Measurements from ENCODE around the gene WDR18. TPM values are rescaled to one million over a fixed set of nuclear protein-coding genes. Genes with fewer than 3 reads are reported as not detected.

The WDR18 gene
- total RNA-seq, 1 donor from 2014 or later = 60.0 TPM

DNA sequence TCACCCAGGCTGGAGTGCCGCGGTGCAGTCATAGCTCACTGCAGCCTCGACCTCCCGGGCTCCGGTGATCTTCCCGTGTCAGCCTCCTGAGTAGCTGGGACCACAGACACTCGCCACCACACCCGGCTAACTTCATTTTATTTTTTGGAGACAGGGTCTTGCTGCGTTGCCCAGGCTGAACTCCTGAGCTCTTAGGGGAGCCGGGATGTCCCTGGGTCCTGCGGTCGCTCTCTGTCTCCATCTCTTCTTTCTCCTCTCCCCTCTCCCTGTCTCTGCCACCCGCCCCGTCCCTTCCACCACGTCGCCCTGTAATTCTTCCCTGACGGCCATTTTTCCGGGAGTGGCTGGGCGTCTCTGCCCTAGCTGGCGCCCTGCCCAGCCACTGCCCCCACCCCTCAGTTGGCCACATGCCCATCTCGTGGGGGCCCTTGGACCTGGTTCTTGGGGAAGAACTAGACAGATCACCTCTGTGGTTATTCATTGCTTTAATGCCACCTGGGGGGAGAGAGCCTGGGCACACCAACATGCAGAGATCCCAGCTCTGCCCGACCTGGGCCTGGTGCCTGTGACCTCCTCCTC lies 39.4 kb upstream of the WDR18 start:
- H3K27me3 ChIP-seq (ENCODE audit: insufficient read depth, low read length) = no peaks in the 10 kb centered on the region
- no peak overlapping the region for H3K4me3 ChIP-seq (ENCODE audit: insufficient read depth, low read depth, low read length)
- peaks cover 15% of the 10 kb centered on the region for H3K4me1 ChIP-seq (ENCODE audit: insufficient read depth, low read length)
- H3K27ac ChIP-seq (ENCODE audit: low read depth, low read length) = no peak overlapping the region
- Mint-ChIP-seq H3K4me1 (ENCODE audit: low read depth, unreplicated experiment) (peaks cover 4% of the 10 kb centered on the region), H3K4me3 (ENCODE audit: unreplicated experiment) (no peak overlapping the region), H3K36me3 (ENCODE audit: low read depth, unreplicated experiment) (peaks cover 22% of the 10 kb centered on the region), H3K9me3 (ENCODE audit: unreplicated experiment) (no peaks in the 10 kb centered on the region), H3K27ac (ENCODE audit: unreplicated experiment) (no peak overlapping the region), H3K27me3 (ENCODE audit: low read depth, unreplicated experiment) (no peaks in the 10 kb centered on the region)
- no peaks in the 10 kb centered on the region for H3K36me3 ChIP-seq (ENCODE audit: insufficient read depth, low read length)
- H3K9ac ChIP-seq (ENCODE audit: low read length) = no peak overlapping the region
- no peak for FAIRE-seq
- no peak for DNase-seq (ENCODE audit: low read depth)
- peaks cover 75% of the 10 kb centered on the region for H4K20me1 ChIP-seq (ENCODE audit: insufficient read depth, low read length)
- H3K4me2 ChIP-seq (ENCODE audit: low read length) = no peak overlapping the region
- no peaks in the 10 kb centered on the region for H3K9me3 ChIP-seq (ENCODE audit: insufficient read depth, low read depth, low read length)
- TF ChIP-seq CTCF (IDR thresholded peaks at IDR 0.05; ENCODE audit: insufficient read depth, low read depth, low read length) (no peak), EZH2 (IDR thresholded peaks at IDR 0.05; ENCODE audit: insufficient read depth, low read length) (no peak)
- peaks cover 71% of the 10 kb centered on the region for H3K79me2 ChIP-seq (ENCODE audit: insufficient read depth, low read length)
- H2AFZ ChIP-seq (ENCODE audit: low read depth, low read length) = no peak overlapping the region

DNA sequence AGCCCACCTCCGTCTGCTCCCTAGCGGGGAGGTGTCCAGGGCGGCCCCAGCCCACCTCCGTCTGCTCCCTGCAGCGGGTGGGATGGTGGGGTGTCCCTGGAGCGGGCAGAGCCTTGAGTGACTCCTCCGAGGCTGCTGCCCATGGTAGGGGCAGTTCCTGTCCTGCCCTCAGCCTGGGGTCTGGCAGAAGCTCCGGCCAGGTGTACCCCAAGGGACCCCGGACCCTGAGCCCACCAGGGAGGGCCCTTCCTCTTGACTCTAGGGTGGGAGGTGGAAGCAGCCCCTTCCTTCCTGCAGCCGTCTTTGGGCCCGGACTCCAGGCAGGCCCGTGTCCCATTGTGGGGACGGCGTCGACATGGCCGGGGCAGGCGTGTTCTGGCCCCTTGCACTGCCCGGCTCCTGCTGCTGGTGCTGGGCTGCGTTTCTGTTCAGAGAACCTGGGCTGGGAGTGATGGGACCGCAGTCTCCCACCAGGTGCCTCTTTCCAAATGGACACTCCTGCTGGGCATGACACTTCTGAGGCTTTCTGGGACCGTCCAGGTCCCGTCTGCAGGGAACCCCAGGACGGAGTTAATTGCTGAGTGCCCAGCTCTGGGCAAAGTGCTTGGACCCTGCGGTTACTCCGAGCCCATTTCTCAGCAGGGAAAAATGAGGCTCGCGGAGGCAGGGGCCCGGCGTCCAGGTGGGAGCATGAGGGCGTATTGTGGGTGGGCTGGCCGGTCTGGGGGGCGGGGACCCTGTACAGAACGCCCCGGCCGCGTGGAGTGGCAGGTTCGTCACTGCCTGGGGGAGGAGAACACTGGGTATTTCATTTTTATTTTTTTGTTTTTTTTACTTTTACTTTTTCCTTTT lies 38.5 kb upstream of the WDR18 start:
- peaks cover 70% of the 10 kb centered on the region for H4K20me1 ChIP-seq (ENCODE audit: insufficient read depth, low read length)
- Mint-ChIP-seq H3K9me3 (ENCODE audit: unreplicated experiment) (no peaks in the 10 kb centered on the region), H3K27me3 (ENCODE audit: low read depth, unreplicated experiment) (no peaks in the 10 kb centered on the region), H3K4me3 (ENCODE audit: unreplicated experiment) (no peak overlapping the region), H3K36me3 (ENCODE audit: low read depth, unreplicated experiment) (peaks cover 16% of the 10 kb centered on the region), H3K27ac (ENCODE audit: unreplicated experiment) (no peak overlapping the region), H3K4me1 (ENCODE audit: low read depth, unreplicated experiment) (peaks cover 2% of the 10 kb centered on the region)
- H3K9ac ChIP-seq (ENCODE audit: low read length) = no peak overlapping the region
- no peak for TF ChIP-seq CTCF (IDR thresholded peaks at IDR 0.05; ENCODE audit: insufficient read depth, low read depth, low read length)
- no peak for TF ChIP-seq EZH2 (IDR thresholded peaks at IDR 0.05; ENCODE audit: insufficient read depth, low read length)
- no peak for DNase-seq (ENCODE audit: low read depth)
- peaks cover 10% of the 10 kb centered on the region for H3K4me1 ChIP-seq (ENCODE audit: insufficient read depth, low read length)
- H3K36me3 ChIP-seq (ENCODE audit: insufficient read depth, low read length) = no peaks in the 10 kb centered on the region
- no peak for FAIRE-seq
- no peaks in the 10 kb centered on the region for H3K9me3 ChIP-seq (ENCODE audit: insufficient read depth, low read depth, low read length)
- H3K27me3 ChIP-seq (ENCODE audit: insufficient read depth, low read length) = no peaks in the 10 kb centered on the region
- no peak overlapping the region for H3K27ac ChIP-seq (ENCODE audit: low read depth, low read length)
- no peak overlapping the region for H2AFZ ChIP-seq (ENCODE audit: low read depth, low read length)
- no peak overlapping the region for H3K4me3 ChIP-seq (ENCODE audit: insufficient read depth, low read depth, low read length)
- H3K79me2 ChIP-seq (ENCODE audit: insufficient read depth, low read length) = peaks cover 66% of the 10 kb centered on the region
- no peak overlapping the region for H3K4me2 ChIP-seq (ENCODE audit: low read length)
